HUES6 (cell line): ENCODE data around the gene GPR150.

Source experiments
- H3K27ac ChIP-seq: 2 replicates; pipeline ENCODE4 v1.7.0; 2013; ENCODE audit warnings: low read depth, mild to moderate bottlenecking, low read length, inconsistent platforms
- H3K27me3 ChIP-seq: 2 replicates; pipeline ENCODE4 v1.6.1; 2013; ENCODE audit warnings: low read length; ENCODE audit not compliant: control insufficient read depth, insufficient read depth
- H3K36me3 ChIP-seq: 2 replicates; pipeline ENCODE4 v1.6.1; 2013; ENCODE audit warnings: low read length; ENCODE audit not compliant: control insufficient read depth, insufficient read depth
- H3K4me1 ChIP-seq: 2 replicates; pipeline ENCODE4 v1.6.1; 2013; ENCODE audit warnings: low read length; ENCODE audit not compliant: control insufficient read depth, insufficient read depth
- H3K4me3 ChIP-seq: 2 replicates; pipeline ENCODE4 v1.5.1; 2013; ENCODE audit warnings: low read depth, low read length
- H3K9ac ChIP-seq: one replicate; pipeline ENCODE4 v1.6.1; 2013; ENCODE audit warnings: mild to moderate bottlenecking, low read length
- H3K9me3 ChIP-seq: 2 replicates; pipeline ENCODE4 v1.6.1; 2013; ENCODE audit warnings: low read depth, low read length; ENCODE audit not compliant: control insufficient read depth, insufficient read depth

The GPR150 gene

DNA sequence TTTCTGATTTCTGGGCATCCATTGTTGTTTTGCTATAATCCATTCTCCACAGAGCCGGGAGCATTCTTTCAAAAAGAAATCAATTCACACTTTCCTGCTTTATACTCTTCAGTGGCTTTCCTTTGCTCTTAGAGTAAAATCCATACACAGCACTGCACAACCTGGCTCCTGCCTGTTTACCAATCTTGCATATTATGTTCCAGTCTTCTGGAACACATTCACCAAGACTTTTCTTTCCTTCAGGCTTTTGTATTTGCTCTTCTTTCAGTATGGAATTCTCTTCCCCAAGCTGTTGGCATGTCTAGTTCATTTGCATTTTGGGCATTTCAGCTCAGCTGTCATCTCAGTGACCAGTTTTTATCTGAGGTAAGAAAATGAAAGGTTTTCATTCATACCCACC, 33.0 kb downstream of the GPR150 start:
- no peak overlapping the region for H3K27ac ChIP-seq
- H3K4me1 ChIP-seq: no peaks in the 10 kb centered on the region; the same call in 1 of the 2 replicates
- H3K36me3 ChIP-seq: no peaks in the 10 kb centered on the region
- H3K4me3 ChIP-seq: no peak overlapping the region
- H3K27me3 ChIP-seq: no peaks in the 10 kb centered on the region
- H3K9me3 ChIP-seq: no peaks in the 10 kb centered on the region
- no peak overlapping the region for H3K9ac ChIP-seq

DNA sequence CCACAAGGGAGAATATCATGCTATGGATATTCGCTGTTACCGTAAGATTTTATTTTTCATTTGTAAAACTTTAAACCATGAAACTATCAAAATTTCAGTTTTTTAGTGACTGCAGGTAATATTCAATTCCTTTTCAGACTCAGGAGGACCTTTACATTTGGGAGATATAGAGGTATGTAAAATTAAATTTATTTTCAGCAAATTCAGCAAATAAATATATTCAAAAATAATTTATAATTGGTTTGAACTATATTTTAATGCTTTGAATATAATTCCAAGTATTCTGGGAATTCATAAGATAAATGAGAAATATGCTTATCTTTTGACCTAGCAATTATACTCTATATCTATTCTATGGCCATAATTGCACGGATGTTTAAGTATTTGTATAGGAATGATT, 34.3 kb downstream of the GPR150 start:
- H3K36me3 ChIP-seq: no peaks in the 10 kb centered on the region
- no peaks in the 10 kb centered on the region for H3K9me3 ChIP-seq
- no peak overlapping the region for H3K27ac ChIP-seq
- H3K4me1 ChIP-seq: no peaks in the 10 kb centered on the region; the same call in 1 of the 2 replicates
- H3K27me3 ChIP-seq: no peaks in the 10 kb centered on the region
- no peak overlapping the region for H3K4me3 ChIP-seq
- H3K9ac ChIP-seq: no peak overlapping the region

DNA sequence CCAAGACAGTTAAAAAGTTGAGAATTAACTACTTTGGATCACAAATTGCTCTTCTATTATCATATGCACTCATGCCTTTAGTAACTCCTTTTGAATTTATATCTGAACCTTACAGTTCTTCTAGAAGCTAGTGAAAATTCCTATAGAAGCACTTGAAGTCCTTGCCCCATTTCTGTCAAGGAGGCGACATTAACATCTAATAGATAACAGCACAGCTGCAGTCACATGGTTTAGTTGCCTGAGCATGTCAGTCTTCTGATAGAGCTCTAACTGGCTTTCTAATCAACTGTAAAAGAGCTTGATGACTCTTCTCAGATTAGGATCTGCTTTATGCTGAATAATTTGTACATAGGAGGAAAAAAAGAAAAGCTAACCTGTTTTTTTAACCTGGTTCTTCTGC, 35.7 kb downstream of the GPR150 start:
- Histone ChIP-seq H3K36me3 (no peaks in the 10 kb centered on the region), H3K4me1 (no peaks in the 10 kb centered on the region; the same call in 1 of the 2 replicates), H3K9me3 (no peaks in the 10 kb centered on the region), H3K4me3 (no peak overlapping the region), H3K27ac (no peak overlapping the region), H3K9ac (no peak overlapping the region), H3K27me3 (no peaks in the 10 kb centered on the region)

DNA sequence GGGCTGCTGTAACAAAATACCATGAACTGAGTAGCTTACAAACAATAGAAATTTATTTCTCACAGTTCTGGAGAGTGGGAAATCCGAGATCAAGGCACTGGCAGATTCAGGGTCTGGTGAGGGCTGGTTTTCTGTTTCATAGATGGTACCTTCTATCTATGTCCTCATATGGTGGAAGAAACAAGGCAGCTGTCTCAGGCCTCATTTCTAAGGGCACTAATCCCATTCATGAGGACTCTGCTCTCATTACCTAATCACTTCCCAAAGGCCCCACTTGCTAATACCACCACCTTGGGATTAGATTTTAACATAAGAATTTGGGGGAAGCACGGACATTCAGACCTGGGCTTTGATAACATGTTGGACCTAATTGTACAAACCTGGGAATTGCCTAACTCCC, 40.2 kb downstream of the GPR150 start:
- no peak overlapping the region for H3K27ac ChIP-seq
- H3K4me1 ChIP-seq: no peaks in the 10 kb centered on the region; the same call in 1 of the 2 replicates
- no peak overlapping the region for H3K4me3 ChIP-seq
- no peaks in the 10 kb centered on the region for H3K36me3 ChIP-seq
- H3K9me3 ChIP-seq: no peaks in the 10 kb centered on the region
- no peaks in the 10 kb centered on the region for H3K27me3 ChIP-seq
- H3K9ac ChIP-seq: no peak overlapping the region

DNA sequence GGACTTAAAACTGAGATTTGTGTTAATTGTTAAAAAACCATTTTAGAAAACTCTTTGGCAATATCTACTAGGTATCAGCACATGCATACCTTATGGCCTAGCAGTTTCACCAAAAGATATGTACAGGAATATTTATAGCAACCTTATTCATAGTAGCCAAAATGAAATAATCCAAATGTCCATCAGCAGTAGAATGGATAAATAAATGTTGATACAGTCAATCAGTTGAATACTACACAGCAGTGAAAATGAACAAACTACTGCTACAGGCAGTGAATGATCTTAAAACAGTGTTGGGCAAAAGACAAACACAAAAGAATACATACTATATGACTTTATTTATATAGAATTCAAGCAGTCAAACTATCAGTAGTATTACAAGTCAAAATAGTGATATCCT, 43.1 kb downstream of the GPR150 start:
- no peaks in the 10 kb centered on the region for H3K27me3 ChIP-seq
- H3K27ac ChIP-seq: no peak overlapping the region
- H3K4me1 ChIP-seq: no peaks in the 10 kb centered on the region
- no peaks in the 10 kb centered on the region for H3K36me3 ChIP-seq
- H3K4me3 ChIP-seq: no peak overlapping the region
- no peak overlapping the region for H3K9ac ChIP-seq
- no peaks in the 10 kb centered on the region for H3K9me3 ChIP-seq

DNA sequence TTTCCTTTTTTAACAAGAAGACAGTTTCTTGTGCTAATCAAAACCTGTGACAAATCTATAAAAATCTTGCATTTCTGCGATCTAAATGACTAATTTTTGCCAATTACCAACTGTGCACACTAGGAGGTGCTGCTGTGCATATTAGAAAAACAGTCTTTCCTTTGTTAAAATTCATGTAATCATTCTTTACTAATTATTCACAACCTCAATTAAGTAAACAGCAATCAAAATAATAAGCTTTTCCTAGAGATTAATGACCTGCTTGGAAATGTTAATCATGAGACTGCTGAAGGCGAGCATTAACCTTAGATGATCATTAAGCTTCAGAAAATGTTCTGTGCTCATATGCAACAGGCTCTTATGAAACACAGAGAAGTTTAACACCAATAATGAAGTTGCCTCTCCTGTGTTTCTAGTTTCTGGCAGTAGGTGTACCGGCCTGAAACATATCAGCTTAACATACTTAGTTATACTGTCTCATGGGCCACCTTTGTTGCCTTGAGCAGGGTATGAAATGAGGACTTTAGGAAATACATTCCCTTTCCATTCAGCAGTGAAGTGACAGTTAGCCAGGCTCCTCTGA, 44.4 kb downstream of the GPR150 start:
- Histone ChIP-seq H3K4me1 (peaks cover 1% of the 10 kb centered on the region; the same call in 1 of the 2 replicates), H3K4me3 (no peak overlapping the region), H3K27ac (no peak overlapping the region), H3K9me3 (no peaks in the 10 kb centered on the region), H3K36me3 (no peaks in the 10 kb centered on the region), H3K27me3 (no peaks in the 10 kb centered on the region), H3K9ac (no peak overlapping the region)

DNA sequence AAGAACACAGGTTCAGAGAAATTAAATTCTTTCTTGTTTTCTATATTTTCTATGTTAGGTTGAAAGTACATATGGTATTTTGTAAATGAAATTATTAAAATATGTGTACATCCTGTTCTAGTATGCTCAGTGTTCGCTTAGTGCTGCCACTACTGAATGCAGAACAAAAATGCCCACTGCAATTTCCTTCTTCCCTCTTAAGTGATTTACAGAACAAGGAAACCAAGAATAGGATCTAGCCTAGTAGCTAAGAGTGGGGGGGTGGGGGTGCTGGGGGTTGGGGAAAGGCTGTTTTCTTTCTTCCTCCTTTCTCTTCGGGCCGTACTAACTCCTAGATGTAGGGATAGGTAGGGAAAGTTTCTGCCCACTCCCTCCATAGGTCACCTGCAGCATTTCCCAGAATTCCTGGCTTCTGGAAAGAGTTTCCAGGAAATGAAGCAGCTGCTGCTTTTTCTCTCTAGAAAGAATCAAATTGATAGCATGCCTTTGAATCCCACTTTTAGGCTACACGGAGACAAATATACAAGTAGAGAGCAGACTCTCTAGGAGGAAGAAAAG, 47.3 kb downstream of the GPR150 start:
- Histone ChIP-seq H3K27me3 (no peaks in the 10 kb centered on the region), H3K27ac (no peak overlapping the region), H3K9me3 (no peaks in the 10 kb centered on the region), H3K36me3 (no peaks in the 10 kb centered on the region), H3K4me3 (no peak overlapping the region), H3K9ac (no peak overlapping the region), H3K4me1 (peaks cover 7% of the 10 kb centered on the region; the same call in 1 of the 2 replicates)

DNA sequence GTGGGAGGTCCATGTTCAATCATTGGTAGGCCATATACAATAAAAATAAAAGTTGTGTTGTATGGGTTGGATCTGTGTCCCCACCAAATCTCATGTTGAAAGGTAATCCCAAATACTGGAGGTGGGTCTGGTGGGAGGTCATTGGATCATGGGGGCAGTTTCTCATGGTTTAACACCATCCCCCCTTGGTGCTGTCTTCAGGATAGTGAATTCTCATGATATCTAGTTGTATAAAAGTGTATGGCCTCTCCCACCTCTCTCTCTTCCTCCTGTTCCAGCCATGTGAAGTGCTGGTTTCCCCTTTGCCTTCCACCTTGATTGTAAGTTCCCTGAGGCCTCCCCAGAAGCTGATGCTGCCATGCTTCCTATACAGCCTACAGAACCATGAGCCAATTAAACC, 47.8 kb downstream of the GPR150 start:
- Histone ChIP-seq H3K9ac (no peak overlapping the region), H3K27ac (no peak overlapping the region), H3K36me3 (no peaks in the 10 kb centered on the region), H3K4me3 (no peak overlapping the region), H3K4me1 (peaks cover 7% of the 10 kb centered on the region; the same call in 1 of the 2 replicates), H3K27me3 (no peaks in the 10 kb centered on the region), H3K9me3 (no peaks in the 10 kb centered on the region)

DNA sequence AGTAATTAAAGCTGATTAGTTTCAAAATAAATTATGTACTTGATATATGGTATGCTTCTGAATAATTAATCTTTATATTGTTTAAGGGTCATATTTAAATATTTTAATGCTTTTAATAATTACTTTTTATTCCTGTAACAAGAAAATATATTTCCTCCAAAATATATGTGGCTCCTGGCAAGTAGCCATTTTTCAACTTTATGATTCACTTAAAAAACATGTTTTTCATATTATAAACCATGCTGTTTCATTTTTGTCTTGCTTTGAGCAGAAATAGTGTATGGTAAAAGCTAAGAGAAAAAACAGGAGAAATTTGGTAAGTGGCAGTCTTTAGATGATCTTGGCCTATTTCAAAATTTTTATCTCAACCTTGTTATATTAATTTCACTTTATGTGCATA, 48.3 kb downstream of the GPR150 start:
- H3K4me1 ChIP-seq: peaks cover 7% of the 10 kb centered on the region; the same call in 1 of the 2 replicates
- H3K9ac ChIP-seq: no peak overlapping the region
- no peak overlapping the region for H3K27ac ChIP-seq
- no peaks in the 10 kb centered on the region for H3K9me3 ChIP-seq
- no peaks in the 10 kb centered on the region for H3K36me3 ChIP-seq
- H3K4me3 ChIP-seq: no peak overlapping the region
- no peaks in the 10 kb centered on the region for H3K27me3 ChIP-seq

DNA sequence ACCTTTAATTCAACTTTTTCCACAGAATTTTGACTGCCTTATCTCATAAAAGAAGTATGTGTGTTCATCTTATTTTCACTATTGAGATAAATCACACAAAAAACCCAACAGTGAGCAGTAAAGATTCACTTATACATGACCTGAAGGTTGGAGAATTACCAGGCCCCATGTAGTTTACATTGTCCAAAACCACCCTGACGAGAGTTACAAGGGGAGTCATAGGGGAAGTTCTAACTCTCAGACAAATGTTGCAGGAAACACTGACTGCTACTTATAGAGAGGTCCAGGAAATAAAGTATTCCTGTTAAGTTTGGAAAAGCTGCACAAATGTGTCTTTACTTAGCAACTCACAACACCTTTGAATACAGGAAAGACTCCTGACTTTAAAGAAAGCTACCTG, 48.8 kb downstream of the GPR150 start:
- Histone ChIP-seq H3K4me3 (no peak overlapping the region), H3K4me1 (peaks cover 7% of the 10 kb centered on the region; the same call in 1 of the 2 replicates), H3K9ac (no peak overlapping the region), H3K36me3 (no peaks in the 10 kb centered on the region), H3K9me3 (no peaks in the 10 kb centered on the region), H3K27me3 (no peaks in the 10 kb centered on the region), H3K27ac (no peak overlapping the region)

DNA sequence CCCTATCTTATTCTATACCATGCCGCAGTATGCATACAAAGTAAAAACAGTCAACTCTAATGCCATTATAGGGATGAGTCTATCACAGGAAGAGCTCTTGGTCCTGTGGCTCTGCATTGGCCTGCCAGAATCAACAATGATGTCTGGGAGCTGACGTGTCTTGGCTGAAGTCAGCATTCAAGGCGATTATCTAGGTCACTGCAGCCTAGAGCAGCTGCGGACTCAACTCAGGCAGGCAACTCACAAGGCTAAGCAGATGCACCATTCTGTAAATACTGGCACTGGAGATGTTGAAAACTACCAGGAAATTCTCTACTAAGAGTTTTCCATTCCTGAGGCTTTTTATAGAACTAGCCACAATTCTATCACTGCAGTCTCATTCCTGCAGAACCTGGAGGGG, 49.7 kb downstream of the GPR150 start:
- Histone ChIP-seq H3K27me3 (no peaks in the 10 kb centered on the region), H3K9me3 (no peaks in the 10 kb centered on the region), H3K4me3 (no peak overlapping the region), H3K9ac (no peak overlapping the region), H3K27ac (no peak overlapping the region), H3K36me3 (no peaks in the 10 kb centered on the region), H3K4me1 (peaks cover 7% of the 10 kb centered on the region; the same call in 1 of the 2 replicates)
